AG04450 (cell line): Measurements from ENCODE around the gene ATP2B2. TPM values are rescaled to one million over a fixed set of nuclear protein-coding genes. Genes with fewer than 3 reads are reported as not detected.

Experiments
- CTCF ChIA-PET: fragments of 300-600, 350-600 bp; formaldehyde crosslinking; extraction: SDS; loops from one replicate; lab custom pipeline; 2022; ENCODE audit warnings: antibody characterized with exemption, inconsistent platforms; lab: Charles Lee
- POLR2A ChIA-PET: fragments of 350-600 bp; formaldehyde crosslinking; extraction: SDS; loops from one replicate; lab custom pipeline; 2021; ENCODE audit warnings: antibody characterized with exemption, inconsistent platforms; lab: Yijun Ruan, JAX
- DNase-seq: peaks from one replicate; pipeline ENCODE4 v3.0.0-alpha.2; 2011; ENCODE audit warnings: low read depth, low spot score
- H3K27ac ChIP-seq: one replicate; pipeline ENCODE4 v1.5.1; 2012; ENCODE audit warnings: low read depth, low read length, control low read depth
- H3K27me3 ChIP-seq: one replicate; pipeline ENCODE4 v1.6.0; 2012; ENCODE audit warnings: low read length; ENCODE audit not compliant: control insufficient read depth, insufficient read depth
- H3K4me3 ChIP-seq: 2 replicates; pipeline ENCODE4 v1.5.1; 2011; ENCODE audit warnings: mild to moderate bottlenecking, low read depth, low read length, control low read depth
- H3K9me3 ChIP-seq: 2 replicates; pipeline ENCODE4 v1.5.1; 2012; ENCODE audit warnings: low read length; ENCODE audit not compliant: control insufficient read depth, insufficient read depth
- polyA plus RNA-seq: library from polyadenylated mRNA; depleted of rRNA; stranded (reverse); fragments of >200 nt; gene quantifications from 2 replicates; pipeline ENCODE4 v1.2.3, GENCODE V29; 2011
- TF ChIP-seq, protein P1 (sequence below): IDR thresholded peaks from 2 replicates; pipeline ENCODE4 v1.5.1; 2011; ENCODE audit warnings: low read depth, low read length, control low read depth, inconsistent platforms

The ATP2B2 gene
- polyA plus RNA-seq, 1 experiment: 0.01 TPM

DNA sequence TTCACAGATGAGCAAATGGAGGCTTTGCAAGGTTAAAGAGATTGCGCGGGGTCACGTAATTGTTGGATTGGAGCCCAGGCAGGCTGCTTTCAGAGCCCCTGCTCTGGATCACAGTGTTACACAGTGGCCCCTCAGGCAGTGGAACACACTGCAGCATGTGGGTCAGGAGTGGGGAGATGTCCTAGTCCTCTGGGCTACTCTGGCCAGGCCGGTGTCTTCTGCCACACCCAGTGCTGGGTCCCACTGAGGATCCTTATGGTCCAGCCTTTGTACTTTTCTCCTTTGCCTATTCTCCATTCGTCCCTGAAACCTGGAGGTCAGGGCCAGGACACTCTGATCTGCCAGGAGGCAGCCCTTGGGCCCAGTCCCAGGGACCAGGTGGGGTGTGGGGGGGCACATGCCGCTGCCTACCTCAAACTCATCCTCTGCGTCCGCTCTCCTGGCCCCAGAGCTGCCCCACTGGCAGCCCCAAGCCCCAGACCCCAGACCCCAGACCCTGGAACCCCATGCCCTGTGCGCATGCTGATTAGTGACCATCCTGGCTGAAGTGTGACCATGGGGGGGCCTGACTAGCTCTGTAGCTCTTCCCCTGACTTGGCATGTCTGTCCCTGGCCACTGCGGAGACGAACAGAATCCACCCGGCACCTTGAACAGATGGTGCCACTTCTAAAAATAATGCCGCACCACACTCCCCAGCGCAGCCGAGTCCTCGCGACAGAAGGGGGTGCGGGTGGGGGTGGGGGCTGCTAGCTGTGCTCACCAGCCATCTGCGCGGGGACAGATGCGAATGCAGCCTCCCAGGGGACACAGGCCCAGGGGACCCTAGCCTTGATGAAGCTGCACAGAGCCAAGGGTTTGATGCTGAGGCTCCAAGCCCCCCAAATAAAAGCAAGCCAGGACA, 41.6 kb downstream of the ATP2B2 start:
- H3K9me3 ChIP-seq: no peaks in the 10 kb centered on the region
- H3K4me3 ChIP-seq: no peak overlapping the region
- POLR2A ChIA-PET: interaction anchor here (0.6 kb wide), 1 partner anchor 11 kb away, joined by 3 read pairs; no protein-coding TSS in a partner anchor
- H3K27ac ChIP-seq: no peak overlapping the region
- CTCF ChIA-PET: interaction anchor here (0.9 kb wide), 1 partner anchor 10 kb away, joined by 3 read pairs; no protein-coding TSS in a partner anchor
- no peak for DNase-seq
- H3K27me3 ChIP-seq: peaks cover 19% of the 10 kb centered on the region
- TF ChIP-seq, protein P1, sequence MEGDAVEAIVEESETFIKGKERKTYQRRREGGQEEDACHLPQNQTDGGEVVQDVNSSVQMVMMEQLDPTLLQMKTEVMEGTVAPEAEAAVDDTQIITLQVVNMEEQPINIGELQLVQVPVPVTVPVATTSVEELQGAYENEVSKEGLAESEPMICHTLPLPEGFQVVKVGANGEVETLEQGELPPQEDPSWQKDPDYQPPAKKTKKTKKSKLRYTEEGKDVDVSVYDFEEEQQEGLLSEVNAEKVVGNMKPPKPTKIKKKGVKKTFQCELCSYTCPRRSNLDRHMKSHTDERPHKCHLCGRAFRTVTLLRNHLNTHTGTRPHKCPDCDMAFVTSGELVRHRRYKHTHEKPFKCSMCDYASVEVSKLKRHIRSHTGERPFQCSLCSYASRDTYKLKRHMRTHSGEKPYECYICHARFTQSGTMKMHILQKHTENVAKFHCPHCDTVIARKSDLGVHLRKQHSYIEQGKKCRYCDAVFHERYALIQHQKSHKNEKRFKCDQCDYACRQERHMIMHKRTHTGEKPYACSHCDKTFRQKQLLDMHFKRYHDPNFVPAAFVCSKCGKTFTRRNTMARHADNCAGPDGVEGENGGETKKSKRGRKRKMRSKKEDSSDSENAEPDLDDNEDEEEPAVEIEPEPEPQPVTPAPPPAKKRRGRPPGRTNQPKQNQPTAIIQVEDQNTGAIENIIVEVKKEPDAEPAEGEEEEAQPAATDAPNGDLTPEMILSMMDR: no peak

DNA sequence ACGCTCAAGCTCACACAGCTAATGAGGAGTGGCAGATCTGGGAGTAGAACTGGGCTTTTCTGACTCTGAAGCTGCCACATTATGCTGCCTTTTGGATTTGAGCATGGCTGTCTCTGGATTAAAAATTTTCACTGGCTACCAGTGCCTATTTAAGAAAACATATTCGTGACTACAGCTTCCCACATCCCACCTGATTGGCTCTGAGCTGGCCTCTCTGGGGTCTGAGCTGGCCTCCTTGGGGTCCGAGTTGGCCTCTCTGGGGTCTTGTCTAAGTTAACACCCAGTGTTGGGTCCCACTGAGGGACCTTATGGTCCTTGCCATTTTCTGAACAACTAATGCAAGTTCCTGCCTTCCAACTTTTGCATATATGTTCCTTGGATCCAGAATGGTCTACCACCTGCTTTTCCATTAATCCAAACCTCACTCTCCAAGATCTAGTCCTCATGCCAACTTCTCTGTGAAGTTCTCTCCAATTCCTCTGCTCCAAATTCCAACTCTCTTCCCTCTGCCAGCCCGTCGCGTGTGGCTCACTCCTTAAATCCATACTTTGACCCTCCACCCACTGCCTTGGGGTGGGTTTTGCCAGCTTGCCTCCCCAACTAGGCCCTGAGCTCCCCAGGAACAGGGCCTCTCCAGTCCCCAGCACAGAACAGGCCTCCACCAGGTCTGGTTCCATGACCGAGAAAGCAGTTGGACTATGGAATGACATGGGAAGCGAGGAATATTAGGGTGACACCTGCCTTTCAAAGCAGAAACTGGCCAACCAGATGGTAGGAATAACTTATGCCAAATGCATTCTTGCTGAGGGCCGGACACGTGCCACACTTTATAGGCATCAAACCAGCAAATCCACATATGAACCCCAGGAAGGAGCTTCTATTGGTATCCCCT, 42.5 kb downstream of the ATP2B2 start:
- CTCF ChIA-PET: interaction anchor here (0.9 kb wide), 1 partner anchor 11 kb away, joined by 3 read pairs; no protein-coding TSS in a partner anchor
- TF ChIP-seq, protein P1: no peak
- no peak for DNase-seq
- Histone ChIP-seq H3K27me3 (peaks cover 13% of the 10 kb centered on the region), H3K4me3 (no peak overlapping the region), H3K9me3 (no peaks in the 10 kb centered on the region), H3K27ac (no peak overlapping the region)
- POLR2A ChIA-PET: no interaction called here

DNA sequence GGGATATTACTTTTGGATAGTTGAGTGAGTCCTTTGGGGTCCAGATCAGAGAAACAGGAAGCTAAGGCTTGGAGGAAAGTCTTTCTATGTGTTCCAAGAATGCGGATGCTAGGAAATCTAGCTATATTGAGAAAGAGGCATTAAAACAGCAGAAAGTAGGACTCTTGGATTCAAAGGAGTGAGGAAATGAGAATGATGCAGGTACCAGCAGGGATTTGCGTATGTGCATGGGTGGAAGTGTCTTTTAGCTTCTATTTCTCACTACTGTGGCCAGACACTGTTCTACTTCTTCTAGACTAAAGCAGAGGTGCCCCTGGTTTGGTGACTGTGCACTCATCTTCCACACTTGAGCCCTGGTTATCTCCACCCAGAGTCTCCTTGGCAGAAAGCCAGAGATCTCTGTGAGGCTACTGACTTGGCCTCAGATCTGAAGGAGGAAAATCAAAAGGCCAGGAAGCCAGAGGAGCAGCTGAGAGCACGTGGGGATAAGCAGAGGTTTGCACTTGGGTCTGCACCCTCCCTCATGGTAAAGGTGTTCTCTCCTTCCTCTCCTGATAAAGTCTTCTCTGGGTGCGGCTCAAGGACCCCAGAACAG, 44.3 kb downstream of the ATP2B2 start:
- peaks cover 11% of the 10 kb centered on the region for H3K27me3 ChIP-seq
- ChIA-PET CTCF (interaction anchor here (1.0 kb wide), 1 partner anchor 277 kb away, joined by 3 read pairs; no protein-coding TSS in a partner anchor), POLR2A (no interaction called here)
- no peak for DNase-seq
- no peak overlapping the region for H3K27ac ChIP-seq
- no peak overlapping the region for H3K4me3 ChIP-seq
- TF ChIP-seq, protein P1: no peak
- H3K9me3 ChIP-seq: no peaks in the 10 kb centered on the region

DNA sequence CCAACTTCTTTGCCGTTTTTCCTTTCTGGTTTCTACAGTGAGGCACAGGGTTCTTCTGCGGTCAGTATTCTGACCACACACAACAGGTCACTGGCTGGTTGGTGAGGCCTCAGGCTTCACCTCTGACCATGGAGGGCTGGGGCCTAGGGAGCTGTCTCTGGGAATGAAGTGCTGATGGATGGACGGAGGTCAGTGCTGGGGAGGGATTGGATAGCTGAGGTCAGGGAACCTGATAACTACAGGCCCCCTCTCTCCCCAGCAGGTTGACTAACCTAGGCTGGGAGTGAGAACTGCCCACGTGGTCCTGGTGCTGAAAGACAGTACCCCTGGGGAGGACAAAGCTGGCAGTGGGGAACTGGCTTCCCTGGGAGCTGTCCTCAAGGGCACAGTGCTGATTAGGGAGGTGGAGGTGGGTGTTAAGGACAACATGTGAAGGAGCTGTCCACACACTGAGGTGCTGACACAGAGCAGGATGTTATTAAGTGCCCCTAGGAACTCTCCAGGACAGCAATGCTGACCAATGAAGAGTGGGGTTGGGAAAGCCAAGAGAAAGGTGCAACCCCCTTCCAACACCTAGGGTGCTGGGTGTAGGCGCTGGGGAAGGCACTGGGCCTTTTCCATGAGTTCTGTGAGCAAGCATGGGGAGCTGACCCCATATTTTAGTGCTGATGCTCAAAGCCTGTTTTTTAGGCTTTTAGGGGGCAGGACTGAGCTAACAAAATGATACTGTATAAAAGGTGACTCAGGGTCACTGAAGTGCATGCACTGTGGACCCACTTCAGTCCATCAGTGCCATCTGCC, 45.2 kb downstream of the ATP2B2 start:
- no peak overlapping the region for H3K27ac ChIP-seq
- POLR2A ChIA-PET: no interaction called here
- CTCF ChIA-PET: interaction anchor here (1.0 kb wide), 1 partner anchor 278 kb away, joined by 3 read pairs; no protein-coding TSS in a partner anchor

More for the DNA sequence above, 45.2 kb downstream of the ATP2B2 start:
- TF ChIP-seq, protein P1: no peak
- no peaks in the 10 kb centered on the region for H3K9me3 ChIP-seq
- peak; percentile 41 for DNase-seq
- no peak overlapping the region for H3K4me3 ChIP-seq
- H3K27me3 ChIP-seq: peaks cover 13% of the 10 kb centered on the region
